Measurements from ENCODE around the gene MOK.

MOK gene

GRCh38 chr14:102326583-102326982, 21.6 kb upstream of the MOK start:
- Histone ChIP-seq H3K9me3 (ENCODE audit: insufficient read depth, low read length) (no peaks in the 10 kb centered on the region), H3K27ac (ENCODE audit: low read depth, low read length) (no peak overlapping the region), H3K9me2 (replicated peaks; ENCODE audit: insufficient read depth, low read length) (no peaks in the 10 kb centered on the region), H3K4me2 (ENCODE audit: low read depth, low read length, poor library complexity, severe bottlenecking) (no peak overlapping the region), H4K20me1 (ENCODE audit: low read depth, low read length) (no peaks in the 10 kb centered on the region), H3F3A (ENCODE audit: insufficient read depth) (no peaks in the 10 kb centered on the region), H3K79me2 (ENCODE audit: insufficient read depth, low read length) (no peaks in the 10 kb centered on the region), H2AFZ (ENCODE audit: low read depth, low read length, severe bottlenecking) (no peak overlapping the region), H3K36me3 (ENCODE audit: low read length) (no peaks in the 10 kb centered on the region), H3K4me3 (ENCODE audit: insufficient read depth, low read length, poor library complexity, severe bottlenecking) (no peak overlapping the region), H3K9ac (ENCODE audit: low read length) (no peak overlapping the region), H3K27me3 (ENCODE audit: low read length) (no peaks in the 10 kb centered on the region)
- TF ChIP-seq EZH2phosphoT487 (conservative IDR thresholded peaks at IDR 0.05; ENCODE audit: low read length): no peak
- TF ChIP-seq, protein P1, sequence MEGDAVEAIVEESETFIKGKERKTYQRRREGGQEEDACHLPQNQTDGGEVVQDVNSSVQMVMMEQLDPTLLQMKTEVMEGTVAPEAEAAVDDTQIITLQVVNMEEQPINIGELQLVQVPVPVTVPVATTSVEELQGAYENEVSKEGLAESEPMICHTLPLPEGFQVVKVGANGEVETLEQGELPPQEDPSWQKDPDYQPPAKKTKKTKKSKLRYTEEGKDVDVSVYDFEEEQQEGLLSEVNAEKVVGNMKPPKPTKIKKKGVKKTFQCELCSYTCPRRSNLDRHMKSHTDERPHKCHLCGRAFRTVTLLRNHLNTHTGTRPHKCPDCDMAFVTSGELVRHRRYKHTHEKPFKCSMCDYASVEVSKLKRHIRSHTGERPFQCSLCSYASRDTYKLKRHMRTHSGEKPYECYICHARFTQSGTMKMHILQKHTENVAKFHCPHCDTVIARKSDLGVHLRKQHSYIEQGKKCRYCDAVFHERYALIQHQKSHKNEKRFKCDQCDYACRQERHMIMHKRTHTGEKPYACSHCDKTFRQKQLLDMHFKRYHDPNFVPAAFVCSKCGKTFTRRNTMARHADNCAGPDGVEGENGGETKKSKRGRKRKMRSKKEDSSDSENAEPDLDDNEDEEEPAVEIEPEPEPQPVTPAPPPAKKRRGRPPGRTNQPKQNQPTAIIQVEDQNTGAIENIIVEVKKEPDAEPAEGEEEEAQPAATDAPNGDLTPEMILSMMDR (IDR thresholded peaks at IDR 0.05; ENCODE audit: insufficient read depth, low read length, poor library complexity, severe bottlenecking): no peak

DNA sequence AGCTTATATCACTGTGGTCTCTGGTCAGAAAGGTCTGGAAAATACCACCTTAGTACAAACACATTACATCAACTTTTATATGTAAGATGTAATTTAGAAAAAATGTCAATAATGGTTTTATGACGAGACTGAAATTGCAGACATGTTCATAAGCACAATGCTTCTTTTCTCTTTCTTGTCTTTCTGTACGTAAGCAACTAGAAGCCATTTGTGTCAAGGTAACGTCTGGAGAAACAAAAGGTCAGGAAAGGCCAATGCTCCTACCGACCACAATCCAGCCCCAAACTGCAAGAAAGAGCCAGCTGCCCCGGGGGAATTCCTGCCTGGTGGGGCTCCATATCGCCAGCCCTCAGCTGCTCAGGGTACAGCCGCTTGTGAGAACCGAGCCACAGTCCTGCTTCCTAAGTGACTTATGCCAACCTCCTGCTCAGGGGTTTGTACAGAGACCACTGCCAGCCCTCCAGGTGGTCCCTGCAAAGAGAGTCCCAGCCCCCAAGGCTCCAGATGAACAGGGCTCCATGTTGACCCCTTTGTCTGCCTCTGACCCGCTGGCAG, 20.9 kb upstream of the MOK start:
- H3K9ac ChIP-seq (ENCODE audit: low read length): no peak overlapping the region
- H3K9me2 ChIP-seq (replicated peaks; ENCODE audit: insufficient read depth, low read length): no peaks in the 10 kb centered on the region
- no peak for TF ChIP-seq EZH2phosphoT487 (conservative IDR thresholded peaks at IDR 0.05; ENCODE audit: low read length)
- TF ChIP-seq, protein P1 (IDR thresholded peaks at IDR 0.05; ENCODE audit: insufficient read depth, low read length, poor library complexity, severe bottlenecking): no peak
- H3K27ac ChIP-seq (ENCODE audit: low read depth, low read length): no peak overlapping the region
- no peaks in the 10 kb centered on the region for H3K36me3 ChIP-seq (ENCODE audit: low read length)
- H3K27me3 ChIP-seq (ENCODE audit: low read length): no peaks in the 10 kb centered on the region
- no peaks in the 10 kb centered on the region for H3F3A ChIP-seq (ENCODE audit: insufficient read depth)
- H3K4me3 ChIP-seq (ENCODE audit: insufficient read depth, low read length, poor library complexity, severe bottlenecking): no peak overlapping the region
- no peaks in the 10 kb centered on the region for H4K20me1 ChIP-seq (ENCODE audit: low read depth, low read length)
- H3K79me2 ChIP-seq (ENCODE audit: insufficient read depth, low read length): no peaks in the 10 kb centered on the region
- H2AFZ ChIP-seq (ENCODE audit: low read depth, low read length, severe bottlenecking): no peak overlapping the region
- H3K9me3 ChIP-seq (ENCODE audit: insufficient read depth, low read length): no peaks in the 10 kb centered on the region
- no peak overlapping the region for H3K4me2 ChIP-seq (ENCODE audit: low read depth, low read length, poor library complexity, severe bottlenecking)

GRCh38 chr14:102323102-102323501, 18.1 kb upstream of the MOK start:
- Histone ChIP-seq H3K9ac (ENCODE audit: low read length) (no peak overlapping the region), H3K9me2 (replicated peaks; ENCODE audit: insufficient read depth, low read length) (no peaks in the 10 kb centered on the region), H3F3A (ENCODE audit: insufficient read depth) (peaks cover under 1% of the 10 kb centered on the region; the same call in 1 of the 2 replicates), H3K27me3 (ENCODE audit: low read length) (no peaks in the 10 kb centered on the region), H3K4me2 (ENCODE audit: low read depth, low read length, poor library complexity, severe bottlenecking) (no peak overlapping the region), H3K27ac (ENCODE audit: low read depth, low read length) (no peak overlapping the region), H3K4me3 (ENCODE audit: insufficient read depth, low read length, poor library complexity, severe bottlenecking) (no peak overlapping the region), H3K9me3 (ENCODE audit: insufficient read depth, low read length) (no peaks in the 10 kb centered on the region), H3K36me3 (ENCODE audit: low read length) (no peaks in the 10 kb centered on the region), H3K79me2 (ENCODE audit: insufficient read depth, low read length) (no peaks in the 10 kb centered on the region), H2AFZ (ENCODE audit: low read depth, low read length, severe bottlenecking) (no peak overlapping the region), H4K20me1 (ENCODE audit: low read depth, low read length) (no peaks in the 10 kb centered on the region)
- no peak for TF ChIP-seq EZH2phosphoT487 (conservative IDR thresholded peaks at IDR 0.05; ENCODE audit: low read length)
- TF ChIP-seq, protein P1 (IDR thresholded peaks at IDR 0.05; ENCODE audit: insufficient read depth, low read length, poor library complexity, severe bottlenecking): peak; percentile 31

Data from SU-DHL-6 (cell line).